Activated T-helper 9 cell treated with anti-CD3 and anti-CD28 coated beads, Interleukin-2, amount 50 U/mL, for 16 hours (primary cell): ENCODE results near the gene FNDC1.
"Not testable (repeated sequence)": the region's sequence is repeated elsewhere in the genome, so short reads cannot be mapped to it uniquely, and the experiment has no call there.

Source experiments
- DNase-seq: peaks from one replicate; pipeline ENCODE4 v3.0.0-alpha.2; 2020; ENCODE audit warnings: low read depth

FNDC1 gene

GRCh38 chr6:159259441-159260125 is 90.4 kb downstream of the FNDC1 start:
- DNase-seq: no peak

GRCh38 chr6:159260208-159260607 is 91.0 kb downstream of the FNDC1 start:
- no peak for DNase-seq

- DNase-seq: no peak
These were observed 92.8 kb downstream of the FNDC1 start for GRCh38 chr6:159261995-159262394.

GRCh38 chr6:159262586-159262985 is 93.4 kb downstream of the FNDC1 start:
- no peak for DNase-seq

- no peak for DNase-seq
These were observed 98.0 kb downstream of the FNDC1 start for GRCh38 chr6:159267165-159267564.

GRCh38 chr6:159268511-159268910 is 99.3 kb downstream of the FNDC1 start:
- DNase-seq: no peak

GRCh38 chr6:159271257-159271656 is 102.1 kb downstream of the FNDC1 start:
- DNase-seq: no peak

GRCh38 chr6:159278626-159279025 is 109.4 kb downstream of the FNDC1 start:
- DNase-seq: no peak

- no peak for DNase-seq
These were observed 110.6 kb downstream of the FNDC1 start for GRCh38 chr6:159279790-159280277.

- DNase-seq: no peak
These were observed 113.2 kb downstream of the FNDC1 start for GRCh38 chr6:159282421-159282820.

GRCh38 chr6:159284661-159285060 is 115.5 kb downstream of the FNDC1 start:
- not testable (repeated sequence) for DNase-seq

GRCh38 chr6:159298840-159299239 is 129.6 kb downstream of the FNDC1 start:
- DNase-seq: no peak

- no peak for DNase-seq
These were observed 130.4 kb downstream of the FNDC1 start for GRCh38 chr6:159299566-159299965.

GRCh38 chr6:159301277-159301676 is 132.1 kb downstream of the FNDC1 start:
- DNase-seq: no peak

- no peak for DNase-seq
These were observed 132.8 kb downstream of the FNDC1 start for GRCh38 chr6:159301810-159302593.

- no peak for DNase-seq
These were observed 133.4 kb downstream of the FNDC1 start for GRCh38 chr6:159302594-159302992.

- no peak for DNase-seq
These were observed 134.0 kb downstream of the FNDC1 start for GRCh38 chr6:159303159-159303558.

GRCh38 chr6:159303784-159304183 is 134.6 kb downstream of the FNDC1 start:
- DNase-seq: no peak

- DNase-seq: no peak
These were observed 135.4 kb downstream of the FNDC1 start for GRCh38 chr6:159304641-159305040.

- DNase-seq: no peak
These were observed 136.0 kb downstream of the FNDC1 start for GRCh38 chr6:159305159-159305558.

GRCh38 chr6:159305804-159306537 is 136.8 kb downstream of the FNDC1 start:
- no peak for DNase-seq

- DNase-seq: no peak
These were observed 138.1 kb downstream of the FNDC1 start for GRCh38 chr6:159307246-159307790.
